Keratinocyte (primary cell): ENCODE data around the gene IGFBP4.
"Not testable (repeated sequence)": the region's sequence is repeated elsewhere in the genome, so short reads cannot be mapped to it uniquely, and the experiment has no call there.

Experiments used
- EZH2 ChIP-seq: IDR thresholded peaks from one replicate; pipeline ENCODE4 v1.6.1; 2012; ENCODE audit warnings: inconsistent platforms, mild to moderate bottlenecking, low read length, moderate library complexity
- TF ChIP-seq, protein P1 (sequence below), 3 experiments: IDR thresholded peaks in 1 of 3; conservative IDR thresholded peaks in 1 of 3; optimal IDR thresholded peaks in 1 of 3; 2 replicates in 2 of 3; 3 replicates in 1 of 3; pipeline versions ENCODE3 to v1.5.1; 2011; ENCODE audit warnings: low read length in 3 of 3, mild to moderate bottlenecking in 3 of 3, moderate library complexity in 2 of 3, control low read depth in 1 of 3, inconsistent platforms in 1 of 3; ENCODE audit not compliant: insufficient read depth in 2 of 3; ENCODE audit errors: extremely low read depth in 1 of 3

DNA sequence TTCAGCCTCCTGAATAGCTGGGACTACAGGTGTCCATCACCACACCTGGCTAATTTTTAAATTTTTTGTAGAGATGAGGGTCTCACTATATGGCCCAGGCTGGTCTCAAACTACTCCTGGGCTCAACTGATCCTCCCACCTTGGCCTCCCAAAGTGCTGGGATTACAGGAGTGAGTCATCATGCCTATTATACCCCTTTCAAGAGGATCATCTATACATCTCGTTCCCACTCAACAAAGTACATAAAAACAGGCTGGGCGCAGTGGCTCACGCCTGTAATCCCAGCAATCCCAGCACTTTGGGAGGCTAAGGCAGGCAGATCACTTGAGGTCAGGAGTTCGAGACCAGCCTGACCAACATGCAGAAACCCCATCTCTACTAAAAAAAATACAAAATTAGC, 28.9 kb upstream of the IGFBP4 start:
- TF ChIP-seq, protein P1, sequence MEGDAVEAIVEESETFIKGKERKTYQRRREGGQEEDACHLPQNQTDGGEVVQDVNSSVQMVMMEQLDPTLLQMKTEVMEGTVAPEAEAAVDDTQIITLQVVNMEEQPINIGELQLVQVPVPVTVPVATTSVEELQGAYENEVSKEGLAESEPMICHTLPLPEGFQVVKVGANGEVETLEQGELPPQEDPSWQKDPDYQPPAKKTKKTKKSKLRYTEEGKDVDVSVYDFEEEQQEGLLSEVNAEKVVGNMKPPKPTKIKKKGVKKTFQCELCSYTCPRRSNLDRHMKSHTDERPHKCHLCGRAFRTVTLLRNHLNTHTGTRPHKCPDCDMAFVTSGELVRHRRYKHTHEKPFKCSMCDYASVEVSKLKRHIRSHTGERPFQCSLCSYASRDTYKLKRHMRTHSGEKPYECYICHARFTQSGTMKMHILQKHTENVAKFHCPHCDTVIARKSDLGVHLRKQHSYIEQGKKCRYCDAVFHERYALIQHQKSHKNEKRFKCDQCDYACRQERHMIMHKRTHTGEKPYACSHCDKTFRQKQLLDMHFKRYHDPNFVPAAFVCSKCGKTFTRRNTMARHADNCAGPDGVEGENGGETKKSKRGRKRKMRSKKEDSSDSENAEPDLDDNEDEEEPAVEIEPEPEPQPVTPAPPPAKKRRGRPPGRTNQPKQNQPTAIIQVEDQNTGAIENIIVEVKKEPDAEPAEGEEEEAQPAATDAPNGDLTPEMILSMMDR (optimal IDR thresholded peaks at IDR 0.05 in 1 of 3, IDR thresholded peaks at IDR 0.05 in 1 of 3, conservative IDR thresholded peaks at IDR 0.05 in 1 of 3; ENCODE audit: extremely low read depth in 1 of 3, insufficient read depth in 2 of 3, low read length in 3 of 3): not testable (repeated sequence)
- TF ChIP-seq EZH2: not testable (repeated sequence)
